Stimulated activated CD8-positive, alpha-beta memory T cell treated with anti-CD3 and anti-CD28 coated beads, Interleukin-2, amount 100 ng/mL, for 1 hour (primary cell): ENCODE measurements around the gene IDH2.
A peak's percentile ranks its signal among the peaks of the same experiment; 100 is the strongest.
"Not testable (repeated sequence)": the region's sequence is repeated elsewhere in the genome, so short reads cannot be mapped to it uniquely, and the experiment has no call there.

Experiments used
- DNase-seq, 2 donors: peaks; one replicate each; pipeline ENCODE4 v3.0.0-alpha.2; 2020; ENCODE audit warnings: low read depth in 2 of 2

IDH2 gene

GRCh38 chr15:90114451-90114901 is 12.2 kb upstream of the IDH2 start:
- DNase-seq: no peak

GRCh38 chr15:90113166-90113565 is 10.9 kb upstream of the IDH2 start:
- no peak for DNase-seq

- DNase-seq: not testable (repeated sequence)
Observed at GRCh38 chr15:90109163-90109751, 7.0 kb upstream of the IDH2 start.

GRCh38 chr15:90108038-90108437 is 5.8 kb upstream of the IDH2 start:
- not testable (repeated sequence) for DNase-seq

- DNase-seq: no peak
Observed at GRCh38 chr15:90106522-90107117, 4.4 kb upstream of the IDH2 start.

GRCh38 chr15:90105521-90105920 is 3.3 kb upstream of the IDH2 start:
- no peak for DNase-seq

- no peak for DNase-seq
Observed at GRCh38 chr15:90104551-90104950, 2.3 kb upstream of the IDH2 start.

GRCh38 chr15:90103701-90104329 is 1.5 kb upstream of the IDH2 start:
- no peak for DNase-seq

- DNase-seq: no peak
Observed at GRCh38 chr15:90101130-90101968, 919 bp downstream of the IDH2 start.

- DNase-seq: no peak
Observed at GRCh38 chr15:90099868-90100831, 2.1 kb downstream of the IDH2 start.

- no peak for DNase-seq
Observed at GRCh38 chr15:90099072-90099867, 3.0 kb downstream of the IDH2 start.

- peak in 1 of 2 donors; percentile 25 for DNase-seq
Observed at GRCh38 chr15:90097475-90097874, 4.8 kb downstream of the IDH2 start.

GRCh38 chr15:90095521-90095959 is 6.7 kb downstream of the IDH2 start:
- DNase-seq: no peak

GRCh38 chr15:90091156-90091931 is 10.9 kb downstream of the IDH2 start:
- no peak for DNase-seq

GRCh38 chr15:90090226-90090848 is 11.9 kb downstream of the IDH2 start:
- DNase-seq: no peak

GRCh38 chr15:90087454-90088154 is 14.7 kb downstream of the IDH2 start:
- DNase-seq: no peak

GRCh38 chr15:90086868-90087268 is 15.4 kb downstream of the IDH2 start:
- no peak for DNase-seq

- DNase-seq: no peak
Observed at GRCh38 chr15:90085565-90085964, 16.7 kb downstream of the IDH2 start.
